Activated B cell treated with CpG ODN at 0.5 μM for 24 hours (primary cell): Measurements from ENCODE around the gene APBB1IP. TPM values are rescaled to one million over a fixed set of nuclear protein-coding genes. Genes with fewer than 3 reads are reported as not detected.

Experiments
- ATAC-seq: fragments of 200-7000 bp; cut with Tn5 transposase; one replicate; pipeline ENCODE4 v1.10.0; 2021; ENCODE audit warnings: low read depth, mild to moderate bottlenecking, moderate library complexity
- CTCF ChIA-PET: fragments of 350-600 bp; sonication (Branson Sonifier 250); formaldehyde crosslinking; loops from one replicate; lab custom pipeline; 2021; ENCODE audit warnings: antibody characterized with exemption; lab: Charles Lee
- POLR2A ChIA-PET: fragments of 350-600 bp; sonication (Branson Sonifier 250); formaldehyde crosslinking; loops from one replicate; lab custom pipeline; 2021; ENCODE audit warnings: antibody characterized with exemption; lab: Charles Lee
- DNase-seq: peaks from one replicate; pipeline ENCODE4 v3.0.0; 2022
- H3K27ac Mint-ChIP-seq: one replicate; pipeline ENCODE4 v1.8.0; 2020; ENCODE audit warnings: mixed read lengths
- H3K27me3 Mint-ChIP-seq: one replicate; pipeline ENCODE4 v1.8.0; 2021; ENCODE audit warnings: mixed read lengths
- H3K36me3 Mint-ChIP-seq: one replicate; pipeline ENCODE4 v1.8.0; 2021; ENCODE audit warnings: low read depth, mixed read lengths
- H3K4me1 Mint-ChIP-seq: one replicate; pipeline ENCODE4 v1.8.0; 2021; ENCODE audit warnings: mixed read lengths
- H3K4me3 Mint-ChIP-seq: one replicate; pipeline ENCODE4 v1.8.0; 2020; ENCODE audit warnings: mild to moderate bottlenecking, mixed read lengths
- H3K9me3 Mint-ChIP-seq: one replicate; pipeline ENCODE4 v1.8.0; 2020; ENCODE audit warnings: mixed read lengths
- intact Hi-C: fragments of 100-400 bp; cut with micrococcal nuclease; formaldehyde crosslinking; loops from one replicate; pipeline ENCODE4 v1.15.1; 2024
- total RNA-seq: library from RNA; stranded (reverse); gene quantifications from 2 replicates; pipeline ENCODE4 v1.2.3, GENCODE V29; 2022
- TF ChIP-seq, protein P1 (sequence below): fragments of 200-600 bp; IDR thresholded peaks from one replicate; pipeline ENCODE4 v1.8.0; 2022; ENCODE audit warnings: antibody characterized with exemption, mild to moderate bottlenecking

APBB1IP gene
- total RNA-seq, 1 donor from 2014 or later, result 85.5 TPM

DNA sequence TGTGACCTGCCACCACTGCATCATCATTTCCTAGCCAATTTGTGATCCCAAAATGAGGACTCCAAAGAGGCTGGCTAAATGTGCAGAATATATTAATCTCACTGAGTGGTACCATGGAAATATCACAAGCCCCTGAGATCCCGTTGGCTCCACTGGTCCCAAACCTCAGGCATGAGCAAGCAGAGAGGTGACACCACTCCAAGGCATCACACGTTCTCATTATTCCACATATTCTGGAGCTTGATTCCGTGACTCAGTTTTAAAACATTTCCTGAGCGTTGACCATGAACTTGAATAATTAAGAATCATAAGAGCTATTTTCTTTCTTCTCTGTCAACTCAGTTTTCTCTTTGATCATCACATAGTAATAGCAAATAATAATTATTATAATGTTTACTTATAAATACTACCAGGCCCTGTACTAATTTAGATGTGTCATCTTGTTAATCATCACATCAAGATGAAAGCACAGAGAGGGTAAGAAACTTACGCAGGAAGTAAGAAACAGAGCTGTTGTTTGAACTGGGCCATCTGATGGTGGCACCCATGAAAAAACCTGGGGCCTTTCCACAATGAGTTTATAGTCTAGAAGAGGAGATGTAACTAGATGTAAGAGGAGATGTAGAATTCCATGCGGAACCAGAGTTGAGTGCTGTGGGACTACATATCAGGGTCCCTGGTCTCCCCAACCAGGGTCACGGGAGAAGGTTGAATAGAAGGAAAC is 3.5 kb downstream of the APBB1IP start:
- CTCF ChIA-PET, result interaction anchor here (0.8 kb wide), 1 partner anchor 62 kb away, joined by 4 read pairs; no protein-coding TSS in a partner anchor
- no peak for DNase-seq
- ATAC-seq, result no peak
- H3K27ac Mint-ChIP-seq, result peak overlapping the region; percentile 81
- peaks cover 40% of the 10 kb centered on the region for H3K36me3 Mint-ChIP-seq
- no peaks in the 10 kb centered on the region for H3K27me3 Mint-ChIP-seq
- peaks cover 70% of the 10 kb centered on the region for H3K4me1 Mint-ChIP-seq
- intact Hi-C loops, result loop anchor here (2.0 kb wide), 1 partner anchor 15 kb away; no protein-coding TSS in a partner anchor
- no peaks in the 10 kb centered on the region for H3K9me3 Mint-ChIP-seq
- H3K4me3 Mint-ChIP-seq, result peak overlapping the region; percentile 49
- TF ChIP-seq, protein P1, sequence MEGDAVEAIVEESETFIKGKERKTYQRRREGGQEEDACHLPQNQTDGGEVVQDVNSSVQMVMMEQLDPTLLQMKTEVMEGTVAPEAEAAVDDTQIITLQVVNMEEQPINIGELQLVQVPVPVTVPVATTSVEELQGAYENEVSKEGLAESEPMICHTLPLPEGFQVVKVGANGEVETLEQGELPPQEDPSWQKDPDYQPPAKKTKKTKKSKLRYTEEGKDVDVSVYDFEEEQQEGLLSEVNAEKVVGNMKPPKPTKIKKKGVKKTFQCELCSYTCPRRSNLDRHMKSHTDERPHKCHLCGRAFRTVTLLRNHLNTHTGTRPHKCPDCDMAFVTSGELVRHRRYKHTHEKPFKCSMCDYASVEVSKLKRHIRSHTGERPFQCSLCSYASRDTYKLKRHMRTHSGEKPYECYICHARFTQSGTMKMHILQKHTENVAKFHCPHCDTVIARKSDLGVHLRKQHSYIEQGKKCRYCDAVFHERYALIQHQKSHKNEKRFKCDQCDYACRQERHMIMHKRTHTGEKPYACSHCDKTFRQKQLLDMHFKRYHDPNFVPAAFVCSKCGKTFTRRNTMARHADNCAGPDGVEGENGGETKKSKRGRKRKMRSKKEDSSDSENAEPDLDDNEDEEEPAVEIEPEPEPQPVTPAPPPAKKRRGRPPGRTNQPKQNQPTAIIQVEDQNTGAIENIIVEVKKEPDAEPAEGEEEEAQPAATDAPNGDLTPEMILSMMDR, result no peak
- POLR2A ChIA-PET, result interaction anchor here (0.6 to 2.0 kb wide), 4 partner anchors 11 to 62 kb away, joined by 4 to 14 read pairs (median 4); no protein-coding TSS in a partner anchor

DNA sequence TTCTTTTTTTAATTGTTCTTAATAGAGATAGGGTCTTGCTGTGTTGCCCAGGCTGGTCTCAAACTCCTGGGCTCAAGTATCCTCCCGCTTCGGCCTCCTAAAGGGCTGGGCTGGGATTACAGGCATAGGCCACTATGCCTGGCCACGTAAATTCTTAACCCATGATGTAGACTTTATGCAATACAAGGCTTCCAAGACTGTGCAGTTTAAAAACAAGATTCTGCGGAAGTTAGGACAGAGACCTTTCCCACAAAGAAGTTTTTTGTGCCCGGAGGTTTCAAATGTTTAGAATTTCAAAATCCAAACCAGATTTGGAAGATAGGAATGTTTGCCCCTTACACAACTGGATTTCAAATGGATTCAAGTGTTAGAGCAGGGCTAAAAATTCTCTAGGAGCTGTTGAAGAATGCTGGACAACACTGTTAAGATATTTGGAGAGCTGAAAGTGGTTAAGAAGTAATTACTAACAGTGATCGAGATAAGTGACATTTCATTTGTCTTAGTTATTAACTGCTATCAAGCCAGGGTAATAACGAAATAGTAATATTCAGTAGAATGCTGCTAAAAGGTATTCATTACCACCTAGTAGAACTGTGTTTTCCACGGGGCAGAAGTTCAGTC is 7.4 kb downstream of the APBB1IP start:
- peak overlapping the region; percentile 33 for H3K4me3 Mint-ChIP-seq
- H3K27ac Mint-ChIP-seq, result peak overlapping the region; percentile 90
- no peak for DNase-seq
- peaks cover 44% of the 10 kb centered on the region for H3K36me3 Mint-ChIP-seq
- ChIA-PET POLR2A (interaction anchor here (0.7 to 4.6 kb wide), 5 partner anchors 7 to 37 kb away, joined by 3 to 39 read pairs (median 8); partner anchors contain the start of gene APBB1IP), CTCF (no interaction called here)
- H3K27me3 Mint-ChIP-seq, result no peaks in the 10 kb centered on the region
- intact Hi-C loops, result loop anchor here (2.0 to 5.0 kb wide), 2 partner anchors 15 to 797 kb away; partner anchors contain the start of gene ACBD5
- TF ChIP-seq, protein P1, result no peak
- H3K4me1 Mint-ChIP-seq, result peaks cover 89% of the 10 kb centered on the region
- ATAC-seq, result no peak
- no peaks in the 10 kb centered on the region for H3K9me3 Mint-ChIP-seq

DNA sequence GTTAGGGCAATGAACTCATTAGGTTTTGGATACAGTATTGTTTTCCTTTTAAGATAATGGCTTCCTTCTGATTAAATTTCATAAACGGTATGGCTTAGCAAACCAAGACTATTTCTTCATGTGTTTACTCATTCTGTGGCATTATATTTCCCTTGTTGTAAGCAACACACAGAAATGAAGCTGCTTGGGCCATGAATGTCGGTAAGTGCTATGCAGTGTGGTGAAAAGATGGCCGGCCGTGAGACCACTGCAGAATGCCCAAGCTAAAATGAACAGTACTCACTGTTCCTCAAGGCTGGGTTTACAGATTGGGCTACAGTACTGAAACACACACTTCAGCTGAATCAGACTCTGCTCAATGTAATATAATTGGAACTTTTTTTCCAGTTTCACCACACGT is 8.1 kb downstream of the APBB1IP start:
- ChIA-PET POLR2A (interaction anchor here (0.6 to 4.6 kb wide), 8 partner anchors 8 to 72 kb away, joined by 3 to 39 read pairs (median 6); partner anchors contain the start of gene APBB1IP), CTCF (interaction anchor here (1.2 kb wide), 1 partner anchor 8 kb away, joined by 4 read pairs; the partner anchor contains the start of gene APBB1IP)

DNA sequence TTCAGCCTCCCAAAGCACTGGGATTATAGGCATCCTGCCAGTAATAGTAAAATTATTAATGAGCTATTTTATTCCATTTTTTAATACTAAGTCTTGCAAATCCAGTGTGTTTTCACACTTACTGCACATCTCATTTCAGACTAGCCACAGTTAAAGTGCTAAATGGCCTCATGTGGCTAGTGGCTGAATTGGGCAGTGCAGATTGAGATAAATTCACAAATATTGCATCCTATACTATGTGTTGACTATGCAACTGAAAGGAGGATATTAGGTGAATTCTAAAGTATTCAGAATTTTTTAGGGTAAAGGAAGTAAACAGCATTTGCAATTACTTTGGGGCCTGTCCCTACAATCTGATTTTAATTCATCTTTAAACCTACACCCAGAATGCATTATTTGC is 10.2 kb downstream of the APBB1IP start:
- POLR2A ChIA-PET, result interaction anchor here (1.0 to 4.6 kb wide), 5 partner anchors 8 to 35 kb away, joined by 5 to 39 read pairs (median 7); partner anchors contain the start of gene APBB1IP
- Mint-ChIP-seq H3K36me3 (peaks cover 46% of the 10 kb centered on the region), H3K9me3 (no peaks in the 10 kb centered on the region), H3K27ac (peak overlapping the region; percentile 97), H3K4me3 (peak overlapping the region; percentile 75), H3K4me1 (peaks cover 91% of the 10 kb centered on the region), H3K27me3 (no peaks in the 10 kb centered on the region)
- DNase-seq (no peak), ATAC-seq (peak; percentile 16)
- TF ChIP-seq, protein P1, result no peak
- CTCF ChIA-PET, result interaction anchor here (1.1 kb wide), 1 partner anchor 113 kb away, joined by 3 read pairs; no protein-coding TSS in a partner anchor
- intact Hi-C loops, result loop anchor here (1.0 to 5.0 kb wide), 3 partner anchors 34 to 794 kb away; partner anchors contain the start of gene ACBD5

More for the DNA sequence above, 8.1 kb downstream of the APBB1IP start:
- Mint-ChIP-seq H3K4me3 (peak overlapping the region; percentile 33), H3K4me1 (peaks cover 90% of the 10 kb centered on the region), H3K36me3 (peaks cover 40% of the 10 kb centered on the region), H3K9me3 (no peaks in the 10 kb centered on the region), H3K27ac (peak overlapping the region; percentile 90), H3K27me3 (no peaks in the 10 kb centered on the region)
- intact Hi-C loops, result loop anchor here (2.0 to 5.0 kb wide), 2 partner anchors 15 to 796 kb away; partner anchors contain the start of gene ACBD5
- DNase-seq, result no peak
- TF ChIP-seq, protein P1, result no peak
- no peak for ATAC-seq
